MCF 10A (cell line): ENCODE results near the gene NTHL1. TPM values are rescaled to one million over a fixed set of nuclear protein-coding genes. Genes with fewer than 3 reads are reported as not detected.

Experiments
- BruUV-seq: library from RNA; stranded (reverse); fragments of 400-500 nt; replicated peaks from 2 replicates; lab custom pipeline; 2021; lab: Mats Ljungman, UMichigan
- CTCF ChIA-PET: fragments of 300-600 bp; sonication (Branson Sonifier 250); formaldehyde crosslinking; extraction: SDS; loops from one replicate; lab custom pipeline; 2021; ENCODE audit warnings: antibody characterized with exemption, inconsistent platforms; lab: Yijun Ruan, JAX
- POLR2A ChIA-PET: fragments of 300-600, 350-650 bp; sonication (Branson Sonifier 250); formaldehyde crosslinking; extraction: SDS; loops from one replicate; lab custom pipeline; 2020; ENCODE audit warnings: antibody characterized with exemption, inconsistent platforms; lab: Yijun Ruan, JAX
- DNase-seq: peaks from one replicate; pipeline ENCODE4 v3.0.0-alpha.2; 2018; ENCODE audit not compliant: unreplicated experiment
- H3K27ac Mint-ChIP-seq: one replicate; pipeline ENCODE4 v1.8.0; 2022; ENCODE audit warnings: mild to moderate bottlenecking, low read depth, mixed read lengths; ENCODE audit not compliant: unreplicated experiment
- H3K27me3 Mint-ChIP-seq: one replicate; pipeline ENCODE4 v1.8.0; 2022; ENCODE audit warnings: mixed read lengths; ENCODE audit not compliant: insufficient read depth, unreplicated experiment
- H3K36me3 Mint-ChIP-seq: one replicate; pipeline ENCODE4 v1.8.0; 2022; ENCODE audit warnings: mild to moderate bottlenecking, moderate library complexity, mixed read lengths; ENCODE audit not compliant: insufficient read depth, unreplicated experiment
- H3K4me1 Mint-ChIP-seq: one replicate; pipeline ENCODE4 v1.8.0; 2022; ENCODE audit warnings: mixed read lengths; ENCODE audit not compliant: insufficient read depth, unreplicated experiment
- H3K4me3 Mint-ChIP-seq: one replicate; pipeline ENCODE4 v1.8.0; 2022; ENCODE audit warnings: mild to moderate bottlenecking, moderate library complexity, mixed read lengths; ENCODE audit not compliant: unreplicated experiment
- H3K9me3 Mint-ChIP-seq: one replicate; pipeline ENCODE4 v1.8.0; 2022; ENCODE audit warnings: mixed read lengths; ENCODE audit not compliant: unreplicated experiment
- intact Hi-C: fragments of 100-400 bp; cut with micrococcal nuclease; formaldehyde crosslinking; loops from 2 replicates; pipeline ENCODE4 v1.14.1; 2022
- total RNA-seq: library from RNA; stranded (reverse); gene quantifications from 2 replicates; pipeline ENCODE4 v1.2.3, GENCODE V29; 2022
- TF ChIP-seq, protein P1 (sequence below): fragments of 200-600 bp; IDR thresholded peaks from one replicate; pipeline ENCODE4 v1.8.0; 2022; ENCODE audit warnings: antibody characterized with exemption, mild to moderate bottlenecking; ENCODE audit not compliant: unreplicated experiment

The NTHL1 gene
- total RNA-seq, 1 experiment from 2014 or later: 17.7 TPM

DNA sequence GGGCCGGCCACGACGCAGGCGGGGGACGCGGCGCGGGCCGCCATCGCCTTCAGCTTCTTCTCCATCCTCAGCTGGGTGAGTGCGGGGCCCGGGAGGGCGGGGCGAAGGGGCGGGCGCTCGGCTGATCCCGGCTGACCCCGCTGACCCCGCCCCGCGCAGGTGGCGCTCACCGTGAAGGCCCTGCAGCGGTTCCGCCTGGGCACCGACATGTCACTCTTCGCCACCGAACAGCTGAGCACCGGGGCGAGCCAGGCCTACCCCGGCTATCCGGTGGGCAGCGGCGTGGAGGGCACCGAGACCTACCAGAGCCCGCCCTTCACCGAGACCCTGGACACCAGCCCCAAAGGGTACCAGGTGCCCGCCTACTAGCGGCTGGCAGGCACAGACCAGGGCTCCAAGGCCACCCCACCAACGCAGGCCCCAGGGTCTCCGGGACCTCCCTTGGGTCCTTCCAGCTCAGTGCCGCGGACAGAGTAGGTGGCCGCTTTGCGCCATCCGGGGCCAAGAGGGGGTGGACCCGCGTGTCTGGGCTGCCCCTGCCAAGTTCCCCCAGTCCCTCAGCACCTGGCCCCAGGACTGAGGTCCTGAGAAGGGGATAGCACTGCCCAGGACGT lies 54.8 kb downstream of the NTHL1 start:
- intact Hi-C loops: no loop called here
- H3K4me1 Mint-ChIP-seq: peaks cover 18% of the 10 kb centered on the region
- no peaks in the 10 kb centered on the region for H3K9me3 Mint-ChIP-seq
- H3K36me3 Mint-ChIP-seq: peaks cover 38% of the 10 kb centered on the region
- no peak for DNase-seq
- no peak overlapping the region for H3K4me3 Mint-ChIP-seq
- BruUV-seq: no TSS peak
- H3K27ac Mint-ChIP-seq: no peak overlapping the region
- H3K27me3 Mint-ChIP-seq: no peaks in the 10 kb centered on the region
- POLR2A ChIA-PET: interaction anchor here (1.1 to 1.2 kb wide), 2 partner anchors 9 to 21 kb away, joined by 7 to 9 read pairs; partner anchors contain the start of genes GFER and TBL3
- TF ChIP-seq, protein P1, sequence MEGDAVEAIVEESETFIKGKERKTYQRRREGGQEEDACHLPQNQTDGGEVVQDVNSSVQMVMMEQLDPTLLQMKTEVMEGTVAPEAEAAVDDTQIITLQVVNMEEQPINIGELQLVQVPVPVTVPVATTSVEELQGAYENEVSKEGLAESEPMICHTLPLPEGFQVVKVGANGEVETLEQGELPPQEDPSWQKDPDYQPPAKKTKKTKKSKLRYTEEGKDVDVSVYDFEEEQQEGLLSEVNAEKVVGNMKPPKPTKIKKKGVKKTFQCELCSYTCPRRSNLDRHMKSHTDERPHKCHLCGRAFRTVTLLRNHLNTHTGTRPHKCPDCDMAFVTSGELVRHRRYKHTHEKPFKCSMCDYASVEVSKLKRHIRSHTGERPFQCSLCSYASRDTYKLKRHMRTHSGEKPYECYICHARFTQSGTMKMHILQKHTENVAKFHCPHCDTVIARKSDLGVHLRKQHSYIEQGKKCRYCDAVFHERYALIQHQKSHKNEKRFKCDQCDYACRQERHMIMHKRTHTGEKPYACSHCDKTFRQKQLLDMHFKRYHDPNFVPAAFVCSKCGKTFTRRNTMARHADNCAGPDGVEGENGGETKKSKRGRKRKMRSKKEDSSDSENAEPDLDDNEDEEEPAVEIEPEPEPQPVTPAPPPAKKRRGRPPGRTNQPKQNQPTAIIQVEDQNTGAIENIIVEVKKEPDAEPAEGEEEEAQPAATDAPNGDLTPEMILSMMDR: no peak
- CTCF ChIA-PET: interaction anchor here (0.6 to 1.5 kb wide), 4 partner anchors 11 to 979 kb away, joined by 3 to 6 read pairs (median 3); no protein-coding TSS in a partner anchor

DNA sequence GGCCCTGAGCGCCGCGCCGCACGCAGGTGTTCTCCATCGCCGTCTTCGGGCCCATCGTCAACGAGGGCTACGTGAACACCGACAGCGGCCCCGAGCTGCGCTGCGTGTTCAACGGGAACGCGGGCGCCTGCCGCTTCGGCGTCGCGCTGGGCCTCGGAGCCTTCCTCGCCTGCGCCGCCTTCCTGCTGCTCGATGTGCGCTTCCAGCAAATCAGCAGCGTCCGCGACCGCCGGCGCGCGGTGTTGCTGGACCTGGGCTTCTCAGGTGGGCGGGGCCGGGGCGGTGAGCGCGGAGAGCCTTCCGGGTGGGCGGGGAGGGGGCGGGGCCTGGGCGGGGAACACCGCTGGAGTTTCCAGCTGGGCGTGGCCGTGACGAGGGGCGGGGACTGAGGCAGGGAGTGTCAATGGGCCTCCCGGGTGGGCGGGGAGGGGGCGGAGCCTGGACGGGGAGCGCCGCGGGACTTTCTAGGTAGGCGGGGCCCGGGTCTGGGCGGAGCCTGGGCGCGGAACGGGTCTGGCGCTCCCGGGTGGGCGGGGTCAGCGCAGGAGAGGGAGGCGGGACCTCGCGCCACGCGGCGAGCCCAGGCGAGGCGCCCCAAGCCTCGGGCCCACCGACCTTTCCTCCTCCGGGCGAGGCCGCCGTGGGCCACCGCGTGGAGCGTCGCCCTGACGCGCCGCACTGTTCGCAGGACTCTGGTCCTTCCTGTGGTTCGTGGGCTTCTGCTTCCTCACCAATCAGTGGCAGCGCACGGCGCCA lies 55.5 kb downstream of the NTHL1 start:
- ChIA-PET POLR2A (no interaction called here), CTCF (interaction anchor here (0.6 to 1.5 kb wide), 2 partner anchors 12 to 159 kb away, joined by 3 to 6 read pairs; no protein-coding TSS in a partner anchor)
- TF ChIP-seq, protein P1: no peak
- peaks cover 18% of the 10 kb centered on the region for H3K4me1 Mint-ChIP-seq
- no peak overlapping the region for H3K4me3 Mint-ChIP-seq
- intact Hi-C loops: no loop called here
- no peaks in the 10 kb centered on the region for H3K27me3 Mint-ChIP-seq
- H3K36me3 Mint-ChIP-seq: peaks cover 37% of the 10 kb centered on the region
- H3K9me3 Mint-ChIP-seq: no peaks in the 10 kb centered on the region
- peak; percentile 79 for DNase-seq
- no peak overlapping the region for H3K27ac Mint-ChIP-seq
- BruUV-seq: no TSS peak

DNA sequence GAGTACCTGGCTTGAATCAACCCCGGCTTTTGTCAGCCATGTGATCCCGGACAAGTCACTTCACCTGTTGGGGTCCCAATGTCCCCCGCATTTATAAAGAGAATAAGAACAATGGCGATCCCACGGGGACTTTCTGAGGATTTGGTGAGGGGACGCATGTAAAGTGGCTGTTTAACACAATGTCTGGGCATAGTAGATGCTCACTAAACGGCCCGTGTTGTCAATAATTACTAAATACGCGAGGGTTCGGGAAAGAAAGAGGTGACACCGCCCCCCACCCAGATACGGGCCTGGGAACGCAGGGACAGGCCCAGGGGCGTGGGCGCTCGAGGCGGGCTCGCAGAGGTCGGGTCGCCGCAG lies 56.1 kb downstream of the NTHL1 start:
- H3K9me3 Mint-ChIP-seq: no peaks in the 10 kb centered on the region
- TF ChIP-seq, protein P1: no peak
- no peaks in the 10 kb centered on the region for H3K27me3 Mint-ChIP-seq
- peaks cover 32% of the 10 kb centered on the region for H3K36me3 Mint-ChIP-seq
- intact Hi-C loops: no loop called here
- peaks cover 18% of the 10 kb centered on the region for H3K4me1 Mint-ChIP-seq
- no peak overlapping the region for H3K4me3 Mint-ChIP-seq
- H3K27ac Mint-ChIP-seq: no peak overlapping the region
- BruUV-seq: no TSS peak
- ChIA-PET CTCF (interaction anchor here (0.5 kb wide), 1 partner anchor 25 kb away, joined by 3 read pairs; no protein-coding TSS in a partner anchor), POLR2A (no interaction called here)
- DNase-seq: no peak

DNA sequence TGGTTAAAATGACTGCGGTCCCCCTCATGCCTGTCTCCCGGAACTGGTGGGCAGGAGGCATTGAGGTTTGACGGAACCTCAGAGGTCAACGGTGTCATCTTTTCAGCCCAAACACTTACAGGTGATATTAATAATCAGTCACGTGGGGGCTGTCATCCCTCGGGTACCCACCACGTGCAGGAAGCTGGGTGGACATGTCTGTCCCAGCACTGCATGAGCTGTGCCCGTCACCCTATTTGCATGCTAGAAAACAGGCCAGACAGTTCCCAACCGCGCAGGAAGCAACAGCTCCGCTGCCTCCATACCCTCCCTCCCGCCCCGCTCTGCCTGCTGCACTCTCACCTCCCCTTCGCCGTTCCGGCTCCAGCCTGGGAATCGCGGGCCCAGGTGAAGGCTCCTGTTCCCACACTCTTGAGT lies 56.5 kb downstream of the NTHL1 start:
- intact Hi-C loops: no loop called here
- DNase-seq: no peak
- H3K36me3 Mint-ChIP-seq: peaks cover 33% of the 10 kb centered on the region
- no peak overlapping the region for H3K4me3 Mint-ChIP-seq
- TF ChIP-seq, protein P1: no peak
- H3K9me3 Mint-ChIP-seq: no peaks in the 10 kb centered on the region
- BruUV-seq: no TSS peak
- POLR2A ChIA-PET: interaction anchor here (0.7 kb wide), 1 partner anchor 12 kb away, joined by 3 read pairs; no protein-coding TSS in a partner anchor
- CTCF ChIA-PET: interaction anchor here (0.5 to 1.1 kb wide), 2 partner anchors 25 to 563 kb away, joined by 3 read pairs; no protein-coding TSS in a partner anchor
- peaks cover 18% of the 10 kb centered on the region for H3K4me1 Mint-ChIP-seq
- H3K27ac Mint-ChIP-seq: no peak overlapping the region
- no peaks in the 10 kb centered on the region for H3K27me3 Mint-ChIP-seq
